ENCODE data around the gene DHCR7.

DNA sequence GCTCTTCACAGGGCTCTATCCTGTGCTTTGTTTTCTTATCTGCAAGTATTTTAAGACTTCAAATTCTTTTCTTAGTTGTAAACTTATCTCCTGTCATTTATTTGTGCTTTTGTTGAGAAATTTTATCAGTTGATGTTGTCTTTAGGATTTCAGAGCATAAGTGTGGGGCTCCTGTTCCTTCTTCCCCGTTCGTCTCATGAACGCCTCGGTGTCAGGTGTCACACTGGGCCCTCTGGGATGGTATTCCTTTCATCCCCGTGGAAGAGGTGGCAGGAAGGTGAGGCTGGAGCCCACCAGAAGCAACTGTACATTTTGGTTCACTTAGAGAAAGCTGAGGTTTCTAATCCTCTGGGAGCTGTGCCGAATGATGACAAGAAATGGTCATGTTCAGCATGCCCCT, 22.8 kb upstream of the DHCR7 start:
- TF ChIP-seq POLR2A (IDR thresholded peaks at IDR 0.05) = no peak
- TF ChIP-seq, protein P1, sequence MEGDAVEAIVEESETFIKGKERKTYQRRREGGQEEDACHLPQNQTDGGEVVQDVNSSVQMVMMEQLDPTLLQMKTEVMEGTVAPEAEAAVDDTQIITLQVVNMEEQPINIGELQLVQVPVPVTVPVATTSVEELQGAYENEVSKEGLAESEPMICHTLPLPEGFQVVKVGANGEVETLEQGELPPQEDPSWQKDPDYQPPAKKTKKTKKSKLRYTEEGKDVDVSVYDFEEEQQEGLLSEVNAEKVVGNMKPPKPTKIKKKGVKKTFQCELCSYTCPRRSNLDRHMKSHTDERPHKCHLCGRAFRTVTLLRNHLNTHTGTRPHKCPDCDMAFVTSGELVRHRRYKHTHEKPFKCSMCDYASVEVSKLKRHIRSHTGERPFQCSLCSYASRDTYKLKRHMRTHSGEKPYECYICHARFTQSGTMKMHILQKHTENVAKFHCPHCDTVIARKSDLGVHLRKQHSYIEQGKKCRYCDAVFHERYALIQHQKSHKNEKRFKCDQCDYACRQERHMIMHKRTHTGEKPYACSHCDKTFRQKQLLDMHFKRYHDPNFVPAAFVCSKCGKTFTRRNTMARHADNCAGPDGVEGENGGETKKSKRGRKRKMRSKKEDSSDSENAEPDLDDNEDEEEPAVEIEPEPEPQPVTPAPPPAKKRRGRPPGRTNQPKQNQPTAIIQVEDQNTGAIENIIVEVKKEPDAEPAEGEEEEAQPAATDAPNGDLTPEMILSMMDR (IDR thresholded peaks at IDR 0.05) = no peak

Data from Peyer's patch (tissue), 4 donors.